HCT116 (cell line): ENCODE measurements around the gene OXCT2. TPM values are rescaled to one million over a fixed set of nuclear protein-coding genes. Genes with fewer than 3 reads are reported as not detected.
"Not testable (repeated sequence)": the region's sequence is repeated elsewhere in the genome, so short reads cannot be mapped to it uniquely, and the experiment has no call there.

ENCODE experiments used
- ATAC-seq: fragments of 200-7000 bp; cut with Tn5 transposase; 2 replicates; pipeline ENCODE4 v1.9.1; 2020; ENCODE audit warnings: mild to moderate bottlenecking, moderate library complexity
- BruUV-seq: library from RNA; stranded (reverse); fragments of 400-500 nt; replicated peaks from 2 replicates; lab custom pipeline; 2021; lab: Mats Ljungman, UMichigan
- CTCF ChIA-PET: fragments of 300-600 bp; sonication (Branson Sonifier 250); formaldehyde crosslinking; loops from one replicate; lab custom pipeline; 2021; ENCODE audit warnings: antibody characterized with exemption; lab: Charles Lee
- POLR2A ChIA-PET: fragments of 300-600, 350-600 bp; sonication (Branson Sonifier 250); formaldehyde crosslinking; loops from one replicate; lab custom pipeline; 2021; ENCODE audit warnings: antibody characterized with exemption; lab: Charles Lee
- RAD21 ChIA-PET, 2 experiments: fragments of 300-600 bp; sonication (Branson Sonifier 250); formaldehyde crosslinking; loops; one replicate each; lab custom pipeline; 2023; ENCODE audit warnings: low total read pairs in 2 of 2; ENCODE audit not compliant: uncharacterized antibody in 2 of 2, unreplicated experiment in 2 of 2, low non-redundant PET in 1 of 2; lab: Charles Lee
- DNase-seq: peaks from one replicate; pipeline ENCODE4 v3.0.0-alpha.2; 2010; ENCODE audit warnings: low read depth, low spot score
- H2AFZ ChIP-seq: fragments of 200-600 bp; shearing (Covaris generic), sonication (generic); 2 replicates; pipeline ENCODE4 v1.6.1; 2017; ENCODE audit warnings: low read depth, mixed run types, mixed read lengths, antibody characterized with exemption, low read length; ENCODE audit not compliant: poor library complexity, severe bottlenecking
- H3K27ac ChIP-seq: 2 replicates; pipeline ENCODE4 v1.5.1; 2012; ENCODE audit warnings: low read depth, low read length
- H3K27me3 ChIP-seq: fragments of 200-600 bp; sonication (generic); 2 replicates; pipeline ENCODE4 v1.6.1; 2016; ENCODE audit warnings: mixed run types, low read length, mixed read lengths; ENCODE audit not compliant: insufficient read depth
- H3K36me3 ChIP-seq, 2 experiments: fragments of 200-500 bp in 1 of 2; fragments of 200-600 bp in 1 of 2; sonication (Bioruptor generic) in 1 of 2; sonication (generic) in 1 of 2; 2 replicates each; pipeline versions ENCODE4 v1.5.1 to v1.6.1; 2014 to 2016; ENCODE audit warnings: low read length in 2 of 2, inconsistent platforms in 1 of 2, mixed read lengths in 1 of 2, mixed run types in 1 of 2; ENCODE audit not compliant: insufficient read depth in 2 of 2, control insufficient read depth in 1 of 2
- H3K4me1 ChIP-seq, 2 experiments: fragments of 200-600 bp in 1 of 2; sonication (generic) in 1 of 2; 2 replicates each; pipeline versions ENCODE4 v1.5.1 to v1.6.1; 2012 to 2017; ENCODE audit warnings: low read length in 2 of 2, inconsistent platforms in 1 of 2, mild to moderate bottlenecking in 1 of 2, mixed read lengths in 1 of 2, mixed run types in 1 of 2, moderate library complexity in 1 of 2; ENCODE audit not compliant: insufficient read depth in 2 of 2, control insufficient read depth in 1 of 2
- H3K4me2 ChIP-seq: fragments of 200-600 bp; sonication (generic); 2 replicates; pipeline ENCODE4 v1.6.1; 2017; ENCODE audit warnings: mixed run types, low read length, mixed read lengths
- H3K4me3 ChIP-seq, 2 experiments: fragments of 200-600 bp in 1 of 2; sonication (generic) in 1 of 2; replicated peaks in 1 of 2; 2 replicates each; pipeline ENCODE4 v1.5.1; 2011 to 2016; ENCODE audit warnings: low read length in 2 of 2, control low read depth in 1 of 2, low read depth in 1 of 2, mild to moderate bottlenecking in 1 of 2, mixed read lengths in 1 of 2, mixed run types in 1 of 2
- H3K79me2 ChIP-seq: fragments of 200-600 bp; sonication (generic); 2 replicates; pipeline ENCODE4 v1.6.1; 2017; ENCODE audit warnings: mild to moderate bottlenecking, mixed run types, low read length, moderate library complexity, mixed read lengths; ENCODE audit not compliant: insufficient read depth
- H3K9ac ChIP-seq: fragments of 200-600 bp; sonication (generic); 2 replicates; pipeline ENCODE4 v1.6.1; 2016; ENCODE audit warnings: low read length, mixed read lengths
- H3K9me2 ChIP-seq: fragments of 200-600 bp; sonication (generic), shearing (Covaris generic); 2 replicates; pipeline ENCODE4 v1.6.1; 2017; ENCODE audit warnings: mixed run types, mild to moderate bottlenecking, moderate library complexity; ENCODE audit not compliant: insufficient read depth
- H3K9me3 ChIP-seq, 2 experiments: fragments of 200-500 bp in 1 of 2; fragments of 200-600 bp in 1 of 2; sonication (Bioruptor generic) in 1 of 2; sonication (generic) in 1 of 2; 2 replicates each; pipeline ENCODE4 v1.6.1; 2014 to 2017; ENCODE audit warnings: low read length in 2 of 2, mixed read lengths in 2 of 2, inconsistent platforms in 1 of 2, low read depth in 1 of 2, mild to moderate bottlenecking in 1 of 2, mixed run types in 1 of 2, moderate library complexity in 1 of 2; ENCODE audit not compliant: control insufficient read depth in 1 of 2, insufficient read depth in 1 of 2
- H4K20me1 ChIP-seq: fragments of 200-600 bp; sonication (generic), shearing (Covaris generic); 2 replicates; pipeline ENCODE4 v1.6.1; 2017; ENCODE audit warnings: mixed run types, mild to moderate bottlenecking, moderate library complexity; ENCODE audit not compliant: insufficient read depth
- CBX3 ChIP-seq: IDR thresholded peaks from 2 replicates; pipeline ENCODE4 v1.6.1; 2012; ENCODE audit warnings: low read depth
- CTCF ChIP-seq, 3 experiments: fragments of 200-600 bp in 1 of 3; sonication (generic) in 1 of 3; IDR thresholded peaks in 2 of 3; conservative IDR thresholded peaks in 1 of 3; 2 replicates each; pipeline ENCODE4 v1.5.1; 2012 to 2017; ENCODE audit warnings: low read depth in 2 of 3, low read length in 2 of 3, antibody characterized with exemption in 1 of 3, borderline replicate concordance in 1 of 3, control low read depth in 1 of 3, mild to moderate bottlenecking in 1 of 3, mixed read lengths in 1 of 3, mixed run types in 1 of 3, moderate library complexity in 1 of 3; ENCODE audit not compliant: insufficient read depth in 1 of 3
- EZH2 ChIP-seq: fragments of 200-600 bp; sonication (generic); IDR thresholded peaks from 2 replicates; pipeline ENCODE4 v1.6.1; 2017; ENCODE audit warnings: antibody characterized with exemption, mixed run types
- MAX ChIP-seq: IDR thresholded peaks from 2 replicates; pipeline ENCODE4 v1.6.1; 2012
- POLR2A ChIP-seq: IDR thresholded peaks from 2 replicates; pipeline ENCODE4 v1.7.0; 2011; ENCODE audit warnings: borderline replicate concordance; ENCODE audit not compliant: insufficient read depth, insufficient read length; ENCODE audit errors: extremely low read depth
- intact Hi-C: fragments of 100-400 bp; cut with micrococcal nuclease; formaldehyde crosslinking; loops from 2 replicates; pipeline ENCODE4 v1.10.0; 2022
- total RNA-seq: library from RNA; stranded (reverse); gene quantifications from one replicate; pipeline ENCODE4 v1.2.1, GENCODE V29; 2021; ENCODE audit not compliant: unreplicated experiment

The OXCT2 gene
- total RNA-seq, 1 experiment from 2014 or later: 3.7 TPM

- Histone ChIP-seq H3K9me3 (no peaks in the 10 kb centered on the region), H4K20me1 (no peaks in the 10 kb centered on the region), H3K4me2 (no peak overlapping the region), H3K4me3 (no peak overlapping the region), H3K79me2 (no peaks in the 10 kb centered on the region), H3K27me3 (no peaks in the 10 kb centered on the region), H3K4me1 (peaks cover 0 to 15% of the 10 kb centered on the region in 2 experiments; a peak in 3 of 4 replicates), H2AFZ (no peak overlapping the region), H3K9ac (no peak overlapping the region), H3K36me3 (no peaks in the 10 kb centered on the region), H3K27ac (no peak overlapping the region), H3K9me2 (no peaks in the 10 kb centered on the region)
- no peak for ATAC-seq
- no peak for DNase-seq
- ChIA-PET RAD21 (no interaction called here), CTCF (interaction anchor here (2.7 kb wide), 1 partner anchor 83 kb away, joined by 21 read pairs; the partner anchor contains the start of gene MYCL), POLR2A (no interaction called here)
- intact Hi-C loops: loop anchor here (10.0 kb wide), 1 partner anchor 516 kb away; no protein-coding TSS in a partner anchor
- BruUV-seq: no TSS peak
- TF ChIP-seq EZH2: no peak
- no peak for TF ChIP-seq CBX3
- TF ChIP-seq POLR2A: no peak
- no peak for TF ChIP-seq CTCF (IDR thresholded peaks at IDR 0.05 in 2 of 3, conservative IDR thresholded peaks at IDR 0.05 in 1 of 3; ENCODE audit: borderline replicate concordance in 1 of 3, insufficient read depth in 1 of 3, low read depth in 2 of 3, low read length in 2 of 3)
Observed at GRCh38 chr1:39818482-39818881, 47.3 kb upstream of the OXCT2 start.

- not testable (repeated sequence) for H3K9me2 ChIP-seq, H3K9ac ChIP-seq, H4K20me1 ChIP-seq, H2AFZ ChIP-seq, H3K27ac ChIP-seq, H3K79me2 ChIP-seq, H3K4me3 ChIP-seq, H3K36me3 ChIP-seq, H3K9me3 ChIP-seq, BruUV-seq, H3K27me3 ChIP-seq
- CTCF ChIA-PET: interaction anchor here (0.6 to 2.7 kb wide), 8 partner anchors 11 to 521 kb away, joined by 3 to 21 read pairs (median 3); partner anchors contain the start of gene MYCL
- RAD21 ChIA-PET: interaction anchor here (0.6 to 0.9 kb wide), 3 partner anchors 85 to 102 kb away, joined by 4 to 8 read pairs (median 6); partner anchors contain the start of gene MYCL (in 1 of the 2)
- POLR2A ChIA-PET: interaction anchor here (0.6 kb wide), 1 partner anchor 51 kb away, joined by 3 read pairs; no protein-coding TSS in a partner anchor
- Histone ChIP-seq H3K4me2 (peak overlapping the region; percentile 41), H3K4me1 (peaks cover 0 to 15% of the 10 kb centered on the region in 2 experiments; a peak in 3 of 4 replicates)
- peak; percentile 83 for ATAC-seq
- intact Hi-C loops: loop anchor here (2.0 to 10.0 kb wide), 2 partner anchors 215 to 517 kb away; no protein-coding TSS in a partner anchor
- TF ChIP-seq CTCF (IDR thresholded peaks at IDR 0.05 in 2 of 3, conservative IDR thresholded peaks at IDR 0.05 in 1 of 3; ENCODE audit: borderline replicate concordance in 1 of 3, insufficient read depth in 1 of 3, low read depth in 2 of 3, low read length in 2 of 3) (peak; percentile 4 to 20 (median 18); a peak in 1 of 6 replicates), MAX (peak; percentile 86)
- peak; percentile 50 for DNase-seq
Observed at GRCh38 chr1:39817091-39817932, 46.2 kb upstream of the OXCT2 start.
